Measurements from ENCODE around the gene PTH1R.

The PTH1R gene

DNA sequence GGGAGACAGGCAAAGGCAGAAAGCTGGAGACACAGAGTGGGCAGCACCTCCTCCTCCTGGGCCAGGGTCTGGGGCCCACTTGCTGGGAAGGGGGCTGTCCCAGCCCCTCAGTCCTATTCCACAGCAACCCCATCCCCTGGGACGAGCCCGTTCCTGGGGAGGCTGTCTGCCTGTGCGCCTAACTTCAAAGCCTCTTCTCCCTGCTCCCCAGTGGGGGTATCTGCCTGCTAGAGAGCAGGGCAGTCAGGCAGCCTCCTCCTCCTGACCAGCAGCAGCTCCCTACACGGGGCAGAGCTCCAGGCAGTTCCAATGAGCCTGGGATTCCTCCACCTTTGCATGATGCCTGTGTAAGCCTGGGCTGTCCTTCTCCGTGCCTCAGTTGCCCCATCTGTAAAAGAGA lies 6.9 kb downstream of the PTH1R start:
- no peak for DNase-seq

DNA sequence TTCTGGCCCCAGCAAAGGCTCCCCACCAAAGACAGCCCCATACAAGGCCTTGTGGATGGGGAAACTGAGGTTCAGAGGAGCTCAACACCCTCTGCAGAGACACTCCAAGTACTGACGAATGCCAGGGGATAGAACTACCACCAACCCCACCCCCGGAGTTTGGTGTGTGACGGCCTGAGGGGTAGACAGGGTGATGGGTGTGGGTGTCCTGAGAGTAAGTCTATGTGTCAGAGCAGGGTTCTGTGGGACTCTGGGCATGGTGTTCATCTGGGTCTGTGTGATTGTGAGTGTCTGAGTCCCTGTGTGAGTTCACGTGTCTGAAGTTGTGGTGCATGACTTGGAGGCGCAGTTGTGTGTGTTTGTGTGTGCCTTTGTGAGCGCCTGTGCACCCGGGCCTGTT lies 7.4 kb downstream of the PTH1R start:
- no peak for DNase-seq

DNA sequence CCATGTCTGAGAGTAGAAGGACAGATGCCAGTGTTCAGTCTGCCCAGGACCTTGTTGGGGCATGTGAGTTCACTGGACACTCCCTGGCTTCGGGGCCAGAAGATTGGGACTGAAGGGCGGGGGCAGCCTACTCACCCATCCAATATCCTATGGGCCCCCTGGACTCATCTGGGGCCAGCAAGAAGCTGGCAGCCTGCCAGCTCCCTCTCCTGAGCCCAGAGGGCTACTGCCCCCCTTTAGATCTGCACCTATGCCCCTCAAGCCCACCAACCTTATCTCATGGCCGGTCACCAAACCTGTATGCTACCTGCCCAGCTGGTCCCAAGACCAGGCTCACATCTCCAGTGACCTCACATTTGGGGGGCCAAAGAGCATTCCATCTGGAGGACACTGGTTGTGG lies 8.1 kb downstream of the PTH1R start:
- DNase-seq: no peak

DNA sequence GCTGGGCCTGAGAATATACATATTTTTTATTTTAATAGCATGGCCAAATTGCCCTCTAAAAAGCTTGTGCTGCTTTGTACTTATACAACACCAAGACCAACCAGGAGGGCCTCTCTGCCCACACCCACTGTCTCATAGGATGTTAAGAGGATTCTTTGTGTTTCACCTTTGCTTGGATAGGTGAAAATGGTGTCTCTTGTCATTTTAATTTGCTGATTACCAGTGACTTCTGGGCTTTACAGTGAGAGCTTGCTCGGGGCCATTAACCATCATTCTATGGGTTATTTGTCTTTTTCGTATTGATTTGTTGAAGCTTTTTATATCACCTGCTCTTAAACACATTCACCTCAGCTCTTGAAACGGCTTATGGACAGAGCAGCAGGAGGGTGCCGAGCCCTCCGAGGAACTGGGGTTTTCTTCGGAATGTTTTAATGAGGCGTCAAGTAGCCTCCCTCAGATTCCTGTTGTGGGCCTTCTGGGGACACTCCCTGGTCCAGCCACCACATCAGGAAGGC lies 10.5 kb downstream of the PTH1R start:
- no peak for DNase-seq

DNA sequence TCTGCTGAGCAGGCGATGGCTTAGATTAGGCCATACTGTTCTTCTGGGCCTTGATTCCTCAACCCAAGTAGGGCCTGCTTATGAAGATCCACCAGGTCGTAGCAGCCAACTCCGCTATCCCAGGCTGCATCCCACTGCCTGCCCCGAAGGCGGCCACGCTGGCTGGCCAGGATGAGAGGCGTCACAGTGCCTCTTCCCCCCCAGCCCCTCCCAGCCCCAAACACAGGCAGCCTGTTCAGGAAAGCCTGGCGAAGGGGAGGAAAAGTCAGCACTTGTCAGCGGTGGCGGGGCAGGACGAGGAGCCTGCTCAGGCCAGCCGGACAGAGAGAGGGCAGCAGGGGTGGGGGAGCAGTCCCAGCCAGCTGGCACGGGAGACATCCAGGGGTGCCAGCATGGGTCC lies 11.2 kb downstream of the PTH1R start:
- no peak for DNase-seq

DNA sequence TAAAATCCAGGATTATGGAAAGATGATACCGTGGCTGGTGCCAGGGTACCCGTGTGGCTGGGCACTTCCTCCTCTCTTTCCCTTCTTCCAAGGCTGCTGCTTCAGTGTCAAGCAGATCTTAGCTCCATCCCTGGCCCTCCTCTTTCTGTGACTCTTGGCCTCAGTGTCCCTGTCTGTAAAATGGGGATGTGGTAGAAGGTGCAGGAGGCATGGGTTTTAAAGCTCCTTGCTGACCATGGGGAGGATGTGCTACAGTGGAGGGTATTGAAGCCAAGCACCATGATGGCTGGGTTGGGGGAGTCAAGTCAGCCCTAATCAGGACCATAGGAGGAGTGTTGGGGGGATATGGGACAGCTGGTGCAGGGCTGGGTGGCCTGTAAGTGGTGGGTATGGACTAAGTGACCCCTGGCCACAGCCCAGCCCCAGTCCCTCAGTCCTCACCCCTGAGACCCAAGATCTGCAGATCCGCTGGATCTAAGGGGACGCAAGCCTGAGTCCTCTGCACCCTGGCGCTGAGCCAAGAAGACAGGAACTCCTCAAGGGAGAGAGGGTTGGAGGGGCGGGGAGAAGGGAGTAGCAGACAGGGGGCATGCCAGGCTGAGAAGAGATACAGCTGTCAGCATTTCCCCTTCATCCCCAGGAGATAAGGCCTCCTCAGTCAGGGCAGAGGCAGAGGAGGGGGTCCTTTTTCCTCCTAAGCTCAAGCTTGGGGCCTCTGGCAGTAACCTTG lies 12.0 kb downstream of the PTH1R start:
- no peak for DNase-seq

DNA sequence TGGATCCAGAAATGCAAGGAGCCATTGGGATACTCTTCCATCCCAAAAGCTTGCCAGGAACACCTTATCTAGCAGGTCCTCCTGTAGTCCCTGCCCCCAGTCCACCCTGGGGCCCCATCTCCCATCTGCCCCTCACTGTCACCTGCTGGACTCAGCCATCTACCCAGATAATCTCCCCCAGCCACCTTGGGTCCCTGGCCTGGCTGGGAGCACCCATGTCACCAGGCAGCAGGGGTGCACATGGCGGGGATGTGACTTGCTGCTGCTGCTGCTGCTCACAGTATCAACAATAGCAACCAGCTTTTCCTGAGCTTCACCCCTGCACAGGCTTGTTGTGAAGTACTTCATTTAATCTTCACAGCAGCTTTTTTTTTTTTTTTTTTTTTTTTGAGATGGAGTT lies 12.6 kb downstream of the PTH1R start:
- no peak for DNase-seq

DNA sequence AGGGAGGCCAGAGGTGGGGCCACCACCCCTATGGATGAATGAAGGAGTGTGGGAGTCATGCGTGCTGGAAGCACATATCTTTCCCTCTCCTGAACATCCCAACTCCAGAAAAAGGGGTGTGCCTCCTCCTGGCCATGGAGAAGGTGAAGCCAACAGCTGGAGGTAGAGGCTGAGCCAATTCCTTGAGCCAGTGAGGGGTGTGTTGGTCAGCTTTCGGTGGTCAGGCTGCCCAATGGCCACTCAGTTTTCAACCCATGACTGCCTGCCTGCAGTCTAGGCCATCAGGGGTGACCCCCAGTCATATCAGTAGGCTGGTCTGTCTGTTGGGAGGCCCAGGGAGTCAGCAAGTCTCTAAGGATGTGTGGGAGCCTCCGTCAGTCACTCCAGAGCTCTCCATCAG lies 13.6 kb downstream of the PTH1R start:
- DNase-seq: no peak

DNA sequence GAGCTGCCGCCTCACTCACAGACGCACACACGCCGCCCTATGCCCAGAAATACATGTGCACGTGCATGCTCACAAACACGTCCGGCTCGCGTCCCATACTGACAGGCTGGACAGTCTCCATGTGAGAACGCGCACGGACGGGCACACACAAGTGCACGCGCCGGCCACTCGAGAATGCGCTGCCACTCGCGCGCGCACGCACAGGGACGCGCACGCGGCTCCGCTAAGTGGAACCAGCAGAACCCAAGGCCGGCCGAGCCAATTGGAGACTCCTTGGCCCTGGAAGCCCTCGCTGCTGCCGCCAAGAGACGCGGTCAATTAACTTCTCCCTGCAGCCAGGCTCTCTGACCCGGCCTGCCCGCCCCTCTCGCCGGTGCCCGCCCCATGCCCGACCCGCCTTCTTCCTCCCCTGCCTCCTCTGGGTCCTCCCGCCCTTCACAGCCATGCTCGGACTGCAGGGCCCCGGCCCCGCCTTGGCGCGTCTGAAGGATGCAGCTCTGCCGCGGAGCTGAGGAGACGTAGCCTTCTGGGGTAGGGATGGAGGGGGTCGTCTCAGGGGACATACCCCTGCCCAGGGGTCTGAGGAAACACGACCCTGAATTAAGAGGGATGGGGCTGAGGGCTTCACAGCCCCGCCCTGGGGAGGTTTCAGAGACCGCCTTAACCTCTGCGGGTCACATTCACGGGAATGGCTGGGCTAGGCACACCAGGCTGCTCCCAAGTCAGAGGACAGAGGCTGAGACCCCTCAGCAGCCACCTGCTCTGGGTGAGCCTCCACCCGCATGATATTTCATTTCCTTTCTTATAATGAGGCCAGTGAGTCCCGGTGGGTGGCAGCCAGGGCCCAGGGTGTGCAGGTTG lies 15.0 kb downstream of the PTH1R start:
- DNase-seq: peak; percentile 50

DNA sequence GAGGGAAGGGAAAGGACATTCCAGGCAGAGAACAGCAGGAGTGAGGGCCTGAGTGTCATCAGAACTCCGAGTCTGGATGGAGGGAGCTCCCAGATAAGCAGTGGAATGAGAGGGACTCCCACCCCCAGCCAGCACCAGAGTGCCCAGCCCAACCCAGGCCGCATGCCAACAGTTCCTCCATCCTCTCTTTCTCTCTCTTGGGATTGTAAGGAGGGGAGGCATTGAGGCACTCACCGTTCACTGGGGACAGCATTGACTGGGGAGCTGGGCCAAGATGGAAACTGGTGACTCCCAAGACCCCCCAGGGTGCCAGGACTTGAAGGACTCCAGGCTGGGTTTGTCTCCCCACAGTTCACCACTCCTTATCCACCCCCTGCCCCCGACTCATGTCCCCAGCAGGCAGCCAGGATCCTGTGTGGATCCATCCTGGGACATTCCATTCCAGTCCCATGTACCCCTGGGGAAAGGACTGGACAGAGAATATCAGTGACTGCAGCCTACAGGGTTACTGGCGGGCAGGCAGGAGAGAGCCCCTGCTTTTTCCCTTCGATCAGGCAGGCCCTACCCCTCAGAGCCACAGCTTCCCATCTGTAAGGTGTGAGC lies 15.7 kb downstream of the PTH1R start:
- DNase-seq: no peak

DNA sequence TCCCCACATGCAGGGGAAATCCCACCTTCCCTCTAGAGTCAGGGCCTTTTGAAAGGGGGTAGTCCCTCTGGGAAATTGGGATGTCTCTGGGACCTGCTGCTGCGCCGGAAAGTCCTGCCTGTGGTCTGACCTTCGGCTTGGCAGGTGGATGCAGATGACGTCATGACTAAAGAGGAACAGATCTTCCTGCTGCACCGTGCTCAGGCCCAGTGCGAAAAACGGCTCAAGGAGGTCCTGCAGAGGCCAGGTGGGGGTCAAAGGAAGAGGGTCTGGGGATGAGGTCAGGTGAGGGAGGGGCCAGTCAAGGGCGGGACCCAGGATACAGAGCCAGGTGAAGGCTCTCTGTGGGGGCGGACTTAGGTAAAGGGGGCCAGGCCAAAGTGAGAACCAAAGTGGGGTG lies 16.2 kb downstream of the PTH1R start:
- no peak for DNase-seq

DNA sequence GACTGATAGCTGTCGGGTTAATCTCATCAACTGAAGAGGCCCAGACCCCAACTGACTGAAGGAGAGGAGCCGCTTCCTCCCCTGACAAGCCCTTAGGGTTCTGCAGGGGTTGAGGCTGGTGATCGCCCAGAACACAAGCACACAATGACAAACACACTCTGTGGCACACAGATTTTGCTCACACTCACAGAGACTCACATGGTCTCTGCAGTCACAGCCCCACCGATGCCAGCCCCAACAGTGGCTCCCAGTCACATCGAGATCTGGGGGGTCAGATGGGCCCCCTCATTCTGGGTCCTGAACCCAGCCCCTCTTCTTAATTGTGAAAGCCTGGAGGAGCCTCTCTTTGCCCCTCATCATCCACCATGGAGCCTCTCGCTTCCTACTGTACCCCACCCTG lies 16.7 kb downstream of the PTH1R start:
- no peak for DNase-seq

DNA sequence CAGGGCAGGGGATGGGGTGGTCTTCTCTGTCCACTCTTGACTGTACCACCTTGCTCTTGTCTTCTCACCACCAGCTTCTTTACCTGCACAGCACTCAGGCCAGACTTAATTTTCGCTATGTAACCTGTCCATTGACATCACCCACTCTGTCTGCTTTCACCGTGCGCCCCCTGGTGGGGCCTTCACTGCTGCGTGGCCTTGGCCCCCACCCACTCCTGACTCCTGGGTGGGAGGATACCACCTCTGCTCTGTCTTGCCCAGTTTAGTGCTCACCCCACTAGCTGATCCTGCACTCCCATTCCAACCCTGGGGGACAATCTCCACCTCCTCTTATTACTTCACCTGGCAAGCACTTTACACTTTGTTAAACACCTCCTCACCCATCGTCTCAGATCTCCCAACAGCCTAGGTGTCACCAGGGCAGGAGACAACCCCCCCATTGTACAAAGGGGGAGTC lies 17.7 kb downstream of the PTH1R start:
- no peak for DNase-seq

DNA sequence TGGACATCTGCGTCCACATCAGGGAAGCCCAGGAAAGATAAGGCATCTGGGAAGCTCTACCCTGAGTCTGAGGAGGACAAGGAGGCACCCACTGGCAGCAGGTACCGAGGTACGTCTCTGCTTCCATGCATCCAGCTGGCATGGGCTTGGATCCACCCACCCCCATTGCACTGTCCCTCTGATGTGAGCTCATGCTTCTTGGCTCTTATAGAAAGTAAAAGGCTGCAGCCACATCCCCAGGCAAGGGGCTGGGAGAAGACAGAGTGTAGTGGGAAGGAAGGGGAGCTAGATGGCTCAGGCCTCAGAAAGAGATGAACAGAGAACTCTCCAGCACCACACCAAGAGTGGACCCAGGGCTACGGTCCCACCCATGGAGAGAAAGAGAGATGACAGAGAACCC lies 18.2 kb downstream of the PTH1R start:
- no peak for DNase-seq

DNA sequence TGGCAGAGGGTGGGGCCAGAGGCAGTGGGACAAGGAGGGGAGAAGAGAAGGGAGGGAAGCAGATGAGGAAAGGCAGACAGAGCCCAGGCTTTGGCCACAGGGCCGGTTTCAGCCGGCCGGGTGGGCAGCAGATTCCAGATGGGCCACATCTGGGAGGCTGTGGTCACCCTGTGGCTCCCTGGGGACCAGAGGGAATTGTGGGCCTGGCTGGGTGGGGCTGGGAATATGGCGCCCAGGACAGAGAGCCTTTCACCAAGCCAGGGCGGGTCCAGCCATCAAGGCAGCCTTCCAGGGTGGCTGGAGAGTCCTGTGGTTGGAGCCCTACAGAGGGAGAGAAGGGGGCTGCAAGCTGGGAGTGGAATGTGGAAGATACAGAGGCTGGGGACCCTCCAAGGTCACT lies 18.9 kb downstream of the PTH1R start:
- DNase-seq: no peak

DNA sequence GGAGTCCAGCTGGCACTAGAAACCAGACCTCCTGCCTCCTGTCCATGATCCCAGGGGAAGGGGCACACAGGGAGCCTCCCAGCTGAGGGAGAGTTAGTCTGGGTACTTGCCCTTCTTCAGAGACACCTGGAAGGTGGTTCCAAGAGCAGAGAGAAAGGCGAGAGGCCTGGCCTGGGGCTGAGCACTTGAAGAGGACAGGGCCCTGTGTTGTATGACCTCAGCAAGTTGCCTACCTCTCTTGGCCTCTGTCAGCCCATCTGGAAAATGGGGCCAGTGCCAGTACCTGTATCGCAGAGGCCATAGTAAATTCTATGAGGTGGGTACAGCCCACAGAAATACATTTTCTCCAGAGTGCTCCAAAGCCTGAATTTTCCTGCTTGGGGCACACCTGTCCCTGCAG lies 19.5 kb downstream of the PTH1R start:
- DNase-seq: no peak

DNA sequence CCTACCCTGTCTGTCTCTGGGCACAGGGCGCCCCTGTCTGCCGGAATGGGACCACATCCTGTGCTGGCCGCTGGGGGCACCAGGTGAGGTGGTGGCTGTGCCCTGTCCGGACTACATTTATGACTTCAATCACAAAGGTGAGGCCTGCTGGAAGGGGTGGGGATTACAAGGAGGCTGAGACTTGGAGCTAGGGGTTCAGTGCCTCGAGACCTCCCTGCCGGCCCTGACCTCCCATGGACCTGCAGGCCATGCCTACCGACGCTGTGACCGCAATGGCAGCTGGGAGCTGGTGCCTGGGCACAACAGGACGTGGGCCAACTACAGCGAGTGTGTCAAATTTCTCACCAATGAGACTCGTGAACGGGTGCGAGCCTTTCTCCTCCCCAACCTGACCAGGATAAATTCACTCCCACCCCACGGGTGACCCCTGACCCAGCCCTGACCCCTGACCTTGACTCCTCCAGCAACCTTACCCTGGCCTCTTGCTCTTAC lies 20.4 kb downstream of the PTH1R start:
- DNase-seq: no peak

DNA sequence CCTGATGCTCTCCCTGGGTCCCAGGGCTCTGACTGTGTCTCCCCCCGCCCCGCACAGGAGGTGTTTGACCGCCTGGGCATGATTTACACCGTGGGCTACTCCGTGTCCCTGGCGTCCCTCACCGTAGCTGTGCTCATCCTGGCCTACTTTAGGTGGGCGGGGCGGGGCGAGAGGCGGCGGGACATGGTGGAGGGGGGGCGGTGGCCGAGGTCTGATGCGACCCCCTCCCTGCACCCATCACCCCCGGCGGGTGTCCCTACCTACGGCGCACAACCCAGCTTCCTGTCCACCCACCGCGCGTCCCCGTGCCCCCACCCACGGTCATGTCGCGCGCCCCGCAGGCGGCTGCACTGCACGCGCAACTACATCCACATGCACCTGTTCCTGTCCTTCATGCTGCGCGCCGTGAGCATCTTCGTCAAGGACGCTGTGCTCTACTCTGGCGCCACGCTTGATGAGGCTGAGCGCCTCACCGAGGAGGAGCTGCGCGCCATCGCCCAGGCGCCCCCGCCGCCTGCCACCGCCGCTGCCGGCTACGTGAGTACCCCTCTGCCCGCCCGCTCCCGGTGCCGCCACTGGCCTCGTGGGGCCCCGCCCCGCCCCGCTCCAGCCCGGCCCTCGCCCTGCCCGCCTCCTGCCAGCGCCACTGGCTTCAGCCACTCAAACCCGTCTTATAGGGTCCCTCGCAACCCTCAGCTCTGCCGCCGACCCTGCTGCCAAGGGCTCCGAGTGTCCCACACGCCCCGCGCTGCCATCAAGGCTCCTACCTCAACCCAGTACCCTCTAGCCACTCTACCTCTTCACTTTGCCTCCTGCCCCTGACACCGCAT lies 21.0 kb downstream of the PTH1R start:
- DNase-seq: no peak

DNA sequence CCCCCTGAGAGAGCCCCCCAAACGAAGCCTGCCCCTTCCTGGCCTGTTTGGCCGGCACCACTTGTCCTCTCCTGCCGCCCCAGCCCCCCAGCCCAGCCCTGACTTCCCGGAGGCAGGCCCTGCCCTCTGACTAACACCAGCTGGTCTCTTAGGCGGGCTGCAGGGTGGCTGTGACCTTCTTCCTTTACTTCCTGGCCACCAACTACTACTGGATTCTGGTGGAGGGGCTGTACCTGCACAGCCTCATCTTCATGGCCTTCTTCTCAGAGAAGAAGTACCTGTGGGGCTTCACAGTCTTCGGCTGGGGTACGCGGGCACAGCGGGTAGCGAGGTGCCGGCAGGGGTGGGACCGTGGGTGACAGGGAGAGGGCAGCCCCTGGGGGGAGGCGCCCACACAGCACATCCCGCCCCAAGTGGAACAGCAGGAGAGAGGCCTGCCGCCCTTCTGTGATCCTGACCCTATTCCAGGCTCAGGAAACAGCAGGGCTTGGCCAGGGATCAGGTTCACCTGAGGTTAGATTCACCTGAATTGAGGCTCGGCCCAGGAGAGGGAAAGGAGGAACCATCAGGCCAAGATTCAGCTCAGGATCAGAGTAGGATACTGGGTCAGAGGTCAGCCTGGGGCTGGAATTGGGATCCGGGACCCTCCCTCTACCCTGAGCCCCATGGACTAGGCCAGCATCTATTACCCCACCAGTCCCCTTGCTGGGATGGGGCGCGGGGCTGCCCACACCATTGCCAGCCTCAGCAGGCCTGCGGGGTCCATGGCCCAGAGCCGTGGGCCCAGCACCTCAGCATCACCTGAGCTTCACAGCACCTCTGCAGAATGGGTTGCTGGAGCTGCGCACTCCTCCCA lies 21.9 kb downstream of the PTH1R start:
- DNase-seq: no peak

DNA sequence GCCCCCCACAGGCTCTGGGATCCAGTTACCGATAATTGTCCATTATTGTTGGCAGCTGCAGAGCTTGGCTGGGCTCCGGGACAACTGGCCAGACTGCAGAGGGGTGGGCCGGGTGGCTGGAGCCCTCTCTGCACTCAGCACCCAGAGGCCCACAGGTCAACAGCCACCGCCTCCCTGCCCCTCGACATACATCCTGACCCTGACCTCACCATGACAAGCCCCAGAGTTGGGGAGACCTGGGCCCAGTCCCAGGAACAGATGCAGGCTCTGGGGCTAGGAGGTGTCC lies 22.4 kb downstream of the PTH1R start:
- no peak for DNase-seq

DNA sequence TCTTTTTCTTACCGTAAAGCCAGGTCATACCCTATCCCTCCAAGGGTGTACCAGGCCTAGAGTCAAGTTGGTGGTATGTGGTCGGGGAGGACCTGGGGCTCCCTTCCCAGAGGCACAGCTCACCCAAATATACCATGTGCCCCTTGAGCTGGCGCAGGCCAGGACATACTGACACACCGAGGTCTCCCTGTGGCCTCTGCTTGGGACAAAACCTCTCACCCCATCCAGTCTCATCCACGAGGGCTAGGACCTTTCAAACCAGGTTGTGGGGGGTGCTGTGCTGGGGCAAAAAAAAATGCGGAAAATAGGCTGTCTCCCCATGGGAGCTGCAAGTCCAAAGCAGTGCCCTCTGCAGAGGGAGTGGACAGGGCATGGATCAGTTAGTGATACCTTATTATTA lies 22.8 kb downstream of the PTH1R start:
- DNase-seq: no peak

DNA sequence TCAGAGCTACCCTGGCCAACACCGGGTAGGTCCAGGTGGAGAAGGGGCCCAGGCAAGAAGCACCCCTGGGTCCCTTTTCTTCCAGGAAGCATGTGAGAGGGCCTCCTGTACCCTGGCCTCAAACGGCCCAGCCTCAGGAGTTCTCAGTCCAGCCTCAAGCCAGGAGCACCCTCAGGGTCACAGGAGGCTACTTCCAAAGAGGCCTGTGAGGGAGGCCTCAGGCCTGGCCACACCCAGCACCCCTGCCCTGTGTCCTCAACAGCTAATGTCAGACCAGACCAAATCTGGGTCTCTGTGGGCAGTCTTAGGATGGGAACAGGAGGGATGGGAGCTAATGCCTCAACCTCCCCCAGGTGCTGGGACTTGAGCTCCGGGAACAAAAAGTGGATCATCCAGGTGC lies 23.5 kb downstream of the PTH1R start:
- DNase-seq: no peak
